ENCODE results near the gene SRP72.

DNA sequence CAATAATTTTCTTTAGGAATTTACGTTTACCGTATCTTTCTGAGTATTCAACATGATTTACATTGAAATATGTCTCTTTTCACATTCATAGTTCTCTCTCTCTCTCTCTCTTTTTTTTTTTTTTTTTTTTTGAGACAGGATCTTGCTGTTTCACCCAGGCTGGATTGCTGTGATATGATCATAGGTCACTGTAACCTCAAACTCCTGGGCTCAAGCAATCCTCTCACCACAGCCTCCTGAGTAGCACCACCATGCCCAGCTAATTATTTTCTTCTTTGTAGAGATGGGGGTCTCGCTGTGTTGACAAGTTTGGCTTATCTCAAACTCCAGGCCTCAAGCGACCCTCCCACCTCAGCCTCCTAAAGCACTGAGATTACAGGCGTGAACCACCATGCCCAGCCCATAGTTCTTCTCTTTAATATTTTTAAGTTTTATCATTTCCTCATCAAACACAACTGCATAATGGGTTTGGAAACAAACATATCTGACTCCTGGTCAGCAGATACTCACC is 9.8 kb downstream of the SRP72 start:
- TF ChIP-seq, protein P1, sequence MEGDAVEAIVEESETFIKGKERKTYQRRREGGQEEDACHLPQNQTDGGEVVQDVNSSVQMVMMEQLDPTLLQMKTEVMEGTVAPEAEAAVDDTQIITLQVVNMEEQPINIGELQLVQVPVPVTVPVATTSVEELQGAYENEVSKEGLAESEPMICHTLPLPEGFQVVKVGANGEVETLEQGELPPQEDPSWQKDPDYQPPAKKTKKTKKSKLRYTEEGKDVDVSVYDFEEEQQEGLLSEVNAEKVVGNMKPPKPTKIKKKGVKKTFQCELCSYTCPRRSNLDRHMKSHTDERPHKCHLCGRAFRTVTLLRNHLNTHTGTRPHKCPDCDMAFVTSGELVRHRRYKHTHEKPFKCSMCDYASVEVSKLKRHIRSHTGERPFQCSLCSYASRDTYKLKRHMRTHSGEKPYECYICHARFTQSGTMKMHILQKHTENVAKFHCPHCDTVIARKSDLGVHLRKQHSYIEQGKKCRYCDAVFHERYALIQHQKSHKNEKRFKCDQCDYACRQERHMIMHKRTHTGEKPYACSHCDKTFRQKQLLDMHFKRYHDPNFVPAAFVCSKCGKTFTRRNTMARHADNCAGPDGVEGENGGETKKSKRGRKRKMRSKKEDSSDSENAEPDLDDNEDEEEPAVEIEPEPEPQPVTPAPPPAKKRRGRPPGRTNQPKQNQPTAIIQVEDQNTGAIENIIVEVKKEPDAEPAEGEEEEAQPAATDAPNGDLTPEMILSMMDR (conservative IDR thresholded peaks at IDR 0.05) = no peak
- no peak for TF ChIP-seq ZFX (IDR thresholded peaks at IDR 0.05)
